HUES64 (cell line): ENCODE measurements around the gene PLET1.
A peak's percentile ranks its signal among the peaks of the same experiment; 100 is the strongest.

ENCODE experiments used
- H3K27ac ChIP-seq: 2 replicates; pipeline ENCODE4 v1.7.0; 2013; ENCODE audit warnings: low read depth, low read length, inconsistent platforms
- H3K27me3 ChIP-seq: 2 replicates; pipeline ENCODE4 v1.6.1; 2013; ENCODE audit warnings: mild to moderate bottlenecking, low read length; ENCODE audit not compliant: insufficient read depth
- H3K36me3 ChIP-seq: 2 replicates; pipeline ENCODE4 v1.6.1; 2013; ENCODE audit warnings: mild to moderate bottlenecking, low read length; ENCODE audit not compliant: insufficient read depth
- H3K4me1 ChIP-seq: 2 replicates; pipeline ENCODE4 v1.6.1; 2013; ENCODE audit warnings: mild to moderate bottlenecking, low read length, moderate library complexity; ENCODE audit not compliant: insufficient read depth
- H3K4me3 ChIP-seq: 2 replicates; pipeline ENCODE4 v1.5.1; 2013; ENCODE audit warnings: mild to moderate bottlenecking, low read length, moderate library complexity
- H3K9ac ChIP-seq: 2 replicates; pipeline ENCODE4 v1.6.1; 2013; ENCODE audit warnings: mild to moderate bottlenecking, low read depth, low read length
- H3K9me3 ChIP-seq: 2 replicates; pipeline ENCODE4 v1.6.1; 2013; ENCODE audit warnings: low read depth, low read length; ENCODE audit not compliant: insufficient read depth
- WGBS: fragments of 150-250, 120-280 bp; methylation state at CpG from one replicate; pipeline ENCODE4 v1.1.7; 2013; ENCODE audit warnings: missing lambda C conversion rate; 5-methylcytosine and 5-hydroxymethylcytosine counted together

PLET1 gene

DNA sequence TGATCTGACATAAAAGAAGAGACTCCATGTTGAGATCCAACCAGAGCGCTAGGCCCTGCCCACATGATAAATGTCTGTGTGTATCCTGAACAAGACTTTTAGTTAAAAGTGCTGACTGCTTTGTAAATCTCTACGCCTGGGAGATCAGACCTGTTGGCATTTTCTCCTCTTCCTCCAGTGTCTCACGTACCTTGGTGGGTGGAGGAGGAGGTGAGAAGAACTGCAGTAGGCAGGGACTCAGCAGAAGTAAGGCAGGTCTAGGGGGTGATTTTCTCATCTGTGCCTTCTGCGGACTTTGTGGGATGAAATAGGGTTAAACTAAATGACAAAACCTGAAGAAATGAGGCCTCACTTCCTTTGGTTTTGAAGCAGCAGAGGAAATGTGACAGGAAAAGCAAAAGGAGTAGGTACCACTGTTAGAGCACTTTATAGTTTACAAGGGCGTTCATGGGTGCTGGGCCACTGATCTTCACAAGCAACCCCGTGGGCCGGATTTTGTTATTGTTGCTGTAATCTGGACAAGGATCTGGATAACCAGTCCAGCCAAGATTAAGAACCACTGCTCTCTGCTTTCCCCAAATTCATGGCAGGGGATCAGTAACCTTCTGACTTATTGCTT is 36.7 kb upstream of the PLET1 start:
- Histone ChIP-seq H3K9ac (no peak overlapping the region), H3K27me3 (no peaks in the 10 kb centered on the region), H3K27ac (no peak overlapping the region), H3K4me3 (no peak overlapping the region), H3K9me3 (no peaks in the 10 kb centered on the region), H3K4me1 (peaks cover 6% of the 10 kb centered on the region; the same call in 1 of the 2 replicates), H3K36me3 (no peaks in the 10 kb centered on the region)
- WGBS = 92% methylated on average over 7 of the region's 7 CpGs

DNA sequence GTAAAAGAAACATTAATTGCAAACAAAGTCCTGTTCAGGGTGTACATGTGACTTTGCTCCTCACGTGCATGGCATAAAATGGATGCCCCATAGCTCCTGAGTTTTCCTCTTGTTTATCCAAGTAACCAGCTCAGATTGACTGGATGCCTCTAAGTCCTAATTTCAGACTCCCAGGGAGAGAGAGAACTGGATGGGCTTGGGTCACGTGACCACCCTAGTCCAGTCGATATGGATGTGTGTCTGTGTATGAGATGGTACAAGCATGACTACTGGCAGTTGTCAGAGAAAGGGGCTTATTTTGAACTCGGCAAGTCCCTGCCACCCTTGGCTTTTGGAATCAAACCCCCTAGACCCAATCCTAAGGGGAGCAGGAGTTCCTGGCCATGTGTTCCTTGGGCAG is 35.4 kb upstream of the PLET1 start:
- 92% methylated on average over 4 of the region's 4 CpGs for WGBS
- no peak overlapping the region for H3K27ac ChIP-seq

DNA sequence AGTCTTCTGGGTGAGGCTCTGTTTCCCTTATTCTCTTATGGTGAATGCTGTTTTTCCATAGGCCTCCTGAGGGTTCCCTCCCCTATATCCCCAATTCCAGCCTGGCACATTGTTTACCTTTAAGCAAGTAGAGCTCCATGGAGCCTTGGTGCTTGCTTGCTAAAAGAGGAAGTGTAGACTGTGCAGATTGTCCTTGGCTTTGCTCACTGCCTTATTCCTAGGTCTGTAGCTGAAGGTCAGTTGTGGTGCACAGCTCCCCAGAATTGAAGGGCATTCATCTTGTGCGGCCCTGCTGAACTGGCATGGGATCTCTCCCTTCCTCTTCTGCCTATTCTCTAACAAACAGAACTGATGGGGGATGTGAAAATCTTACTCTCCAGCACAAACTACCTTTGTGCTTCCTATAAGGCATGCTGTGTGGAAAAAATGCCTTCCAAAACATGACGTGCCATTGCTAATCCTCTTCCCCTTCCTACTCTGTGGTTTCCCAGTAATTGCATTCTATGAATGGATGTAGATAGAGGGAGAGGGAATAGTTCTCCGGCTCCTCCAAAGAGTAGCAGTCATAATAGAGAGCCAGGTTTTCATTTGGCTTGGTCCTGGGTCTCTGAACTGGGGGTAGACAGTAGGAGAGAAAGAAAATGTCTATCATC is 34.2 kb upstream of the PLET1 start:
- Histone ChIP-seq H3K27ac (no peak overlapping the region), H3K4me3 (no peak overlapping the region)
- WGBS = 79% methylated on average over 2 of the region's 3 CpGs

More for the DNA sequence above, 35.4 kb upstream of the PLET1 start:
- Histone ChIP-seq H3K9ac (no peak overlapping the region), H3K4me1 (peaks cover 2% of the 10 kb centered on the region; the same call in 1 of the 2 replicates), H3K36me3 (no peaks in the 10 kb centered on the region), H3K4me3 (no peak overlapping the region), H3K9me3 (no peaks in the 10 kb centered on the region), H3K27me3 (peaks cover 7% of the 10 kb centered on the region; the same call in 1 of the 2 replicates)

DNA sequence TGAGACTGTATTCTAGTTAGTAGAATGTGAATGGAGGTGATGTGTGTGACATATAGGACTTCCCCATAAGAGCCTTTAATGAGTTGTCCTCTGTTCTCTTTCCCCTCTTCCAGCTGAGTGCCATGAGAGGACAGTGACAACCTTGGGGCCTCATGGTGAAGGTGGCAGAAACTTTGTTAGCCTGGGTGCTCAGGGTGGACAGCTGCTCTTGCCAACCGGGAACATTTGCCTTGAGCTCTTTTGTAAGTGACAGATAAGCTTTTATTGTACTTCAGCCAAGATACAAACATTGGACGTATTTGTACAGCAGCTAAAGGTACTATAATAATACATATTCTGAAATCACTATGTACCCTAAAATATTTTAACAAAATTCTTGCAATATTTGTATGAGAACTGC is 33.0 kb upstream of the PLET1 start:
- Histone ChIP-seq H3K9me3 (no peaks in the 10 kb centered on the region), H3K9ac (no peak overlapping the region), H3K27me3 (peaks cover 26% of the 10 kb centered on the region), H3K36me3 (no peaks in the 10 kb centered on the region), H3K27ac (no peak overlapping the region), H3K4me3 (no peak overlapping the region), H3K4me1 (no peaks in the 10 kb centered on the region)
- WGBS = 92% methylated on average over 1 of the region's 2 CpGs

More for the DNA sequence above, 34.2 kb upstream of the PLET1 start:
- no peaks in the 10 kb centered on the region for H3K36me3 ChIP-seq
- no peaks in the 10 kb centered on the region for H3K4me1 ChIP-seq
- no peaks in the 10 kb centered on the region for H3K9me3 ChIP-seq
- H3K9ac ChIP-seq = no peak overlapping the region
- peaks cover 16% of the 10 kb centered on the region for H3K27me3 ChIP-seq

DNA sequence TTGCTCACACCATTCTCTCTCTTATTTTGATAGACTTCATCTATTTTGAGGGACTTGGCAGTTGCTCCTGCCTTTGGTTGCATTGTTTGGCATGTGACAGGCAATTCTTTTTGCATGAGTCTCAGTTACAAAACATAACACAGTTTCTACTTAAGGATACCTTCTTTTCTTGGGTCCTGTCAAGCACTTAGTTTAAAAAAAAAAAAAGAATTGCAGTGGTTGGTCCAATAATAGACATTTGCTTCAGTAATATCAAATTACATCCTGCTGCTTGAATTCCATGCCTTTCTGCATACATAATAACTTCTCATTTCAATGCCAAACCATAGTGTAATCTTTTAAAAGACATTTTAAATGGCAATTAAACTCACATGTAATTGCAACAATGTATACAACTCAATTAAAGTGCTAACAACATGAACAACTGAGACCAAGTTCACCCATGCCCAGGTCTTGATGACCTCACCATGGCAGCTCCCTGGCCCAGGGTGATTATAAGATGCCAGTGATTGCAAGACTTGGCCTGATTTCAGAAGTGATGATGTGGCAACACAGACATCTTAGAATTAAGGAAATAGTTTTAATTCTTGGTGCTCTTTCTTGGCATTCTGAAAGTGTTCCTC is 32.2 kb upstream of the PLET1 start:
- H3K27ac ChIP-seq = no peak overlapping the region
- no peaks in the 10 kb centered on the region for H3K4me1 ChIP-seq

DNA sequence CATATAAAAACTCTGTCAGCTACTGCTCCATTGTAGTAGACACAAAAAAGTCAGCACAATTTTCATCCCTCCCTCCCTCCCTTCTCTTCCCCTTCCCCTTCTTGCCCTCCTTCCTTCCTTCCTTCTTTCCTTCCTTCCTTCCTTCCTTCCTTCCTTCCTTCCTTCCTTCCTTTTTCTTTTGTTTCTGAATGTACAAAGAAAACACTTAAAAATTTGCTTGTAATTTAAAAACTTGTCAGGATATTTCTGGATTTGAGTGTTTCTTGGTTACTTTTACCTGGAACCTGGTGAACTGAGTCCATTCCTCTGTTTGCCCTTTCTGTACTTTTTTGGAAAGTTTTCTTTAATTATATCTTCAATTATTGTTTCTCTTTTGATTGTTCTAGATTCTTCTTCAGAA is 31.5 kb upstream of the PLET1 start:
- no peak overlapping the region for H3K27ac ChIP-seq
- H3K4me3 ChIP-seq = no peak overlapping the region

More for the DNA sequence above, 32.2 kb upstream of the PLET1 start:
- Histone ChIP-seq H3K4me3 (no peak overlapping the region), H3K36me3 (no peaks in the 10 kb centered on the region), H3K9ac (no peak overlapping the region), H3K27me3 (peaks cover 26% of the 10 kb centered on the region), H3K9me3 (no peaks in the 10 kb centered on the region)

DNA sequence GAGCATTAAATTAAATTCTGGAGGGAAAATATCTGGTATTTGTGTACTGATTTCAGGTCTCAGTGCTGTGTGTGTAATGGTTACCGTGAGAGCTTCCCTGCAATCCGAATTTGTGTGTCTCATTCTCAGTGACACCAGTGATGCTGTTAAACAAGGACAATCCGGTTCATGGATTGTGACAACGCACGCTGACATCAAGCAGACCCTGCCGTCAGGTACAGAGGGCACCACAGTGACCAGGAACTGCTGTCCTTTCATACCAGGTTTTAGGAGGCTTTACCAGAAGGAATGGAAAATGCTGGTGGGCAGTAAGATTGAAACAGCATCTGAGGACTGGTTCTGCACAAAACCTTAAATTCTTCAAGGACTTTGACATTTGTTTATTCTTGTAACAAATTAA is 30.5 kb upstream of the PLET1 start:
- Histone ChIP-seq H3K9me3 (no peaks in the 10 kb centered on the region), H3K36me3 (no peaks in the 10 kb centered on the region), H3K9ac (no peak overlapping the region), H3K4me3 (no peak overlapping the region), H3K4me1 (no peaks in the 10 kb centered on the region; the same call in 1 of the 2 replicates), H3K27me3 (peaks cover 26% of the 10 kb centered on the region), H3K27ac (no peak overlapping the region)
- 76% methylated on average over 6 of the region's 6 CpGs for WGBS

More for the DNA sequence above, 31.5 kb upstream of the PLET1 start:
- Histone ChIP-seq H3K36me3 (no peaks in the 10 kb centered on the region), H3K9me3 (no peaks in the 10 kb centered on the region), H3K4me1 (no peaks in the 10 kb centered on the region), H3K9ac (no peak overlapping the region), H3K27me3 (peaks cover 26% of the 10 kb centered on the region)

DNA sequence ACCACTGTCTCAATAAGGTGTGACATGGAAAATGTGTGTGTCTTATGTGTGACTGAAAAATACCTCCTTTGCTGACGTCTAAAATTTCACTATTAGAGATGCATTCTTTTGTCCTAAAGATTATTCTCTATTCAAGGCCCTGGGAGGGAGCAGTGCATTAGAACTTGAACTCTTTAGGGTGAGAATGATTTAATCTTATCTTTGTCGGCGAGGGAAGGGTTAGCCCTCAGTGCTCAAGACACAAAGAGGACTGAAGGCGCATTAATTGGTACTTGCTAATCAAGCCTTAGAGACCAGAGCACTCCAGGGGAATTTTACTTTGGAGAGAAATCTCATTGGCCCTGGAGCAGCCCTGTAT is 29.8 kb upstream of the PLET1 start:
- WGBS = 6% methylated on average over 3 of the region's 4 CpGs
- H3K4me3 ChIP-seq = peak overlapping the region; percentile 61
- no peaks in the 10 kb centered on the region for H3K36me3 ChIP-seq
- no peak overlapping the region for H3K9ac ChIP-seq
- no peak overlapping the region for H3K27ac ChIP-seq
- H3K27me3 ChIP-seq = peaks cover 26% of the 10 kb centered on the region
- H3K9me3 ChIP-seq = no peaks in the 10 kb centered on the region
- peaks cover 4% of the 10 kb centered on the region; the same call in 1 of the 2 replicates for H3K4me1 ChIP-seq

DNA sequence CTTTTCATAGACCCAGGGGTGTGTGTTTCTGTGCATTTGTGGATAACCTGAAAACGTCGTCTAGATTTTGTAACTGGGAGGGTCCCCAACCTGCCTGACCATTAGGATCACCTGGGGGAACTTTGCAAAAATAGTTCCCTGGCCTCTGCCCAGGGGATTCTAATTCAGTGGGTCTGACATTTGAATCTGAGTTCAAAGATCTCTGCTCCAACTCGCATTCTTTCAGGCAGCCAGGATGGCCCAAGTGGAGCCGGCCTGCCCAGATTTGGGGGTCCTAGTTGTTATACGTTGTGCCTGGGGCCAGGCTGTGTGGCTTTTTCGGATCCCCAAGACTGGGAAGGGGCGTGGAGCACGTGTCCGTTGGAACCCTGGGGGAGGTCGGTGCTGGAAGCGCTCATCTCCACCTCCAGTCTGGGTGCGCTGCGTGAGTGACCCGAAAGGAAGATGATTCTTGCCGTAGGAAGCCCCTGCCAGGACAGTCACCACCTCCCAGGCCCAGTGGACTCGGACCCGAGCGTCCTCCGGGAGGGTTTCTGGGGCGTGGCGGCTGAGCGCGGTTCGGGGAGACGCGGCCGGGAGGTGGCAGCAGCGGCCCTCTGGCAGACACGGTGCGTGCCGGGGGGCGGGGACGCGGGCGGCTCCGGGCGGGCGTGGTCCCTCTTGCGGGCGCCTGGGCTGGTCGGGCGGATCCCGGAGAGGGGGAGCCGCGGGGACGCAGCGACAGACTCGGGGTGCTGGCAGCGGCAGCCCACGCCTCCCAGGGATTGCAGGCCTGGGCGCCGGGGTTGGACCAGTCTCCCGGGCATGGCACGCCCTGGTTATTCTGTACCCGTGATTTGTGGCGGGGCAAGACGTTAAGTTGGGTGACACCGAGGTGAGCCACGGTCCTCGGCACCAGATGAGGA is 29.2 kb upstream of the PLET1 start:
- H3K4me3 ChIP-seq = peak overlapping the region; percentile 61
- peaks cover 4% of the 10 kb centered on the region; the same call in 1 of the 2 replicates for H3K4me1 ChIP-seq
- WGBS = 4% methylated on average over 60 of the region's 60 CpGs
- no peak overlapping the region for H3K27ac ChIP-seq
- H3K9ac ChIP-seq = 0 out of 2 replicates have a peak overlapping the region, but pooled peaks have one; percentile 5
- no peaks in the 10 kb centered on the region for H3K36me3 ChIP-seq
- peaks cover 26% of the 10 kb centered on the region for H3K27me3 ChIP-seq
- no peaks in the 10 kb centered on the region for H3K9me3 ChIP-seq

DNA sequence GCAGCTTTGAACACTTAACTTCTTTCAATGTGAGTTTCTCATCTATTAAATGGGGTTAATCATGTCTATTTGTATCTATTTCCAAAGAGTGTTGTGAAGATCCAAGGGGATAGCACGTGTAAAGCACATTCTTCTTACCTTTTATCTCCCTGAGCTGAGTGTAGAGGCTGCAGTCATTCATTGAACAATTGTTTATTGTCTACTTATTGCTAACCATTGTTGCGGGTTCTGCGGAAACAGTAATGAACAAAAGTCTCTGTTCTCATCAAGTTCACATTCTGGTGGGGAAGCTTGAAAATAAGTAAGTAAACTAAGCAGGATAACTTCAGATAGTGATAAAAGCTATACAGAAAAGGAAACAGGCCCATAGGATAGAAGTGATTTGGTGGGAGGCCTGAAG is 27.4 kb upstream of the PLET1 start:
- H3K27me3 ChIP-seq = peaks cover 26% of the 10 kb centered on the region
- no peak overlapping the region for H3K4me3 ChIP-seq
- H3K4me1 ChIP-seq = peaks cover 4% of the 10 kb centered on the region; the same call in 1 of the 2 replicates
- no peak overlapping the region for H3K27ac ChIP-seq
- no peak overlapping the region for H3K9ac ChIP-seq
- H3K9me3 ChIP-seq = no peaks in the 10 kb centered on the region
- WGBS = 95% methylated on average over 3 of the region's 3 CpGs
- no peaks in the 10 kb centered on the region for H3K36me3 ChIP-seq
